Measurements from ENCODE around the gene HNF1A.

- TF ChIP-seq, protein P1, sequence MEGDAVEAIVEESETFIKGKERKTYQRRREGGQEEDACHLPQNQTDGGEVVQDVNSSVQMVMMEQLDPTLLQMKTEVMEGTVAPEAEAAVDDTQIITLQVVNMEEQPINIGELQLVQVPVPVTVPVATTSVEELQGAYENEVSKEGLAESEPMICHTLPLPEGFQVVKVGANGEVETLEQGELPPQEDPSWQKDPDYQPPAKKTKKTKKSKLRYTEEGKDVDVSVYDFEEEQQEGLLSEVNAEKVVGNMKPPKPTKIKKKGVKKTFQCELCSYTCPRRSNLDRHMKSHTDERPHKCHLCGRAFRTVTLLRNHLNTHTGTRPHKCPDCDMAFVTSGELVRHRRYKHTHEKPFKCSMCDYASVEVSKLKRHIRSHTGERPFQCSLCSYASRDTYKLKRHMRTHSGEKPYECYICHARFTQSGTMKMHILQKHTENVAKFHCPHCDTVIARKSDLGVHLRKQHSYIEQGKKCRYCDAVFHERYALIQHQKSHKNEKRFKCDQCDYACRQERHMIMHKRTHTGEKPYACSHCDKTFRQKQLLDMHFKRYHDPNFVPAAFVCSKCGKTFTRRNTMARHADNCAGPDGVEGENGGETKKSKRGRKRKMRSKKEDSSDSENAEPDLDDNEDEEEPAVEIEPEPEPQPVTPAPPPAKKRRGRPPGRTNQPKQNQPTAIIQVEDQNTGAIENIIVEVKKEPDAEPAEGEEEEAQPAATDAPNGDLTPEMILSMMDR (IDR thresholded peaks at IDR 0.05): no peak
- TF ChIP-seq POLR2AphosphoS5 (IDR thresholded peaks at IDR 0.05): no peak
These were observed 10.3 kb downstream of the HNF1A start for GRCh38 chr12:120988658-120989057.
